Measurements from ENCODE around the gene SSBP4. TPM values are rescaled to one million over a fixed set of nuclear protein-coding genes. Genes with fewer than 3 reads are reported as not detected.

SSBP4 gene
- total and polyA plus RNA-seq, 12 donors: 17.6 to 51.6 (median 30.1) TPM

DNA sequence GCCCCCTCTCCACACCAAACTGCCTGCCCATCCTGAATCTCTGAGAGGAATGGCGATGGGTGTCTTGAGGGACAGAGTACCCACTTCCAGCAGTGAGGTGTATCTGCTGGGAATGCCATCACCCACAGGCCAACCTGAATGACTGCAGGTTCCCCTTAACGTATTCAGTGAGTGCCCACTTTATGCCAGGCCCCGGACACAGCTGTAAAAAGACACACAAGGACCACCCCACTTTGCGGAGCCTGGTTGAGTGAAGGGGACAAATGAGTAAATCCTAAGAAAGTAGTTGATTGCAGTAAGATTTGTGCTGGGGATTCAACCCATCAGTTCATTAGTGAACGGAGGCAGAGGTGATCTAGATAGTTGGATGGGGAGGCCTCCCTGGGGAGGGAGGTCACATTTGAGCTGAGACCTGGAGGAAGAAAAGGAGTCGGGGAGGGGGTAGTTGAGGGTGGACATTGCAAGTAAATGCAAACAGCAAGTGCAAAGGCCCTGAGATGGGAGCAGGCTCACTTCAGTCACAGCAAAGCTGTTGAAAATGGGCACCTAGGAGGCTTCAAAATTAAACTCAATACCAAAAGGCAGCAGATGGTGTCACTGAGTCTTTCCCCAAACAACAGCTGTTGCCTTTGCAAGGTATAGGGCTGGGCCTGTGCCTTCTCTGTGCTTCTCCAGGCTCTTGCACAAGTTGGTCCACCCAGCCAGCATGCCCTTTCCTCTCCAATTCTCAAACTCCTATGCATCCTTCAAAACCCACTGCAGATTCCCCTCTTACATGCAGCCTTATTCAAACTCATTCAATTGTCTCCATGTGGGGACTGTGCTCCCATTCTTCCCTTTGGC is 28.9 kb upstream of the SSBP4 start:
- peaks cover 0 to 49% (median 16%) of the 10 kb centered on the region in 9 donors for H3K4me1 ChIP-seq
- WGBS, 2 donors: 87 to 93% methylated on average over 6 of the region's 6 CpGs
- peaks cover 0 to 8% (median 0%) of the 10 kb centered on the region in 7 donors for H3K27me3 ChIP-seq
- H3K9me3 ChIP-seq: peaks cover 0 to 4% (median 0%) of the 10 kb centered on the region in 11 donors
- no peak for DNase-seq
- peaks cover 0 to 27% (median 0%) of the 10 kb centered on the region in 9 donors for H3K36me3 ChIP-seq
- H3K4me3 ChIP-seq: no peak overlapping the region
- ATAC-seq: no peak
- TF ChIP-seq, protein P1, sequence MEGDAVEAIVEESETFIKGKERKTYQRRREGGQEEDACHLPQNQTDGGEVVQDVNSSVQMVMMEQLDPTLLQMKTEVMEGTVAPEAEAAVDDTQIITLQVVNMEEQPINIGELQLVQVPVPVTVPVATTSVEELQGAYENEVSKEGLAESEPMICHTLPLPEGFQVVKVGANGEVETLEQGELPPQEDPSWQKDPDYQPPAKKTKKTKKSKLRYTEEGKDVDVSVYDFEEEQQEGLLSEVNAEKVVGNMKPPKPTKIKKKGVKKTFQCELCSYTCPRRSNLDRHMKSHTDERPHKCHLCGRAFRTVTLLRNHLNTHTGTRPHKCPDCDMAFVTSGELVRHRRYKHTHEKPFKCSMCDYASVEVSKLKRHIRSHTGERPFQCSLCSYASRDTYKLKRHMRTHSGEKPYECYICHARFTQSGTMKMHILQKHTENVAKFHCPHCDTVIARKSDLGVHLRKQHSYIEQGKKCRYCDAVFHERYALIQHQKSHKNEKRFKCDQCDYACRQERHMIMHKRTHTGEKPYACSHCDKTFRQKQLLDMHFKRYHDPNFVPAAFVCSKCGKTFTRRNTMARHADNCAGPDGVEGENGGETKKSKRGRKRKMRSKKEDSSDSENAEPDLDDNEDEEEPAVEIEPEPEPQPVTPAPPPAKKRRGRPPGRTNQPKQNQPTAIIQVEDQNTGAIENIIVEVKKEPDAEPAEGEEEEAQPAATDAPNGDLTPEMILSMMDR (IDR thresholded peaks at IDR 0.05): no peak
- no peak overlapping the region for H3K27ac ChIP-seq
- intact Hi-C loops (cut with DNase I): loop anchor here in 2 of 10 donors (10.0 kb wide), 2 partner anchors 125 to 185 kb away; partner anchors contain the start of gene RAB3A (in 1 of the 2)

DNA sequence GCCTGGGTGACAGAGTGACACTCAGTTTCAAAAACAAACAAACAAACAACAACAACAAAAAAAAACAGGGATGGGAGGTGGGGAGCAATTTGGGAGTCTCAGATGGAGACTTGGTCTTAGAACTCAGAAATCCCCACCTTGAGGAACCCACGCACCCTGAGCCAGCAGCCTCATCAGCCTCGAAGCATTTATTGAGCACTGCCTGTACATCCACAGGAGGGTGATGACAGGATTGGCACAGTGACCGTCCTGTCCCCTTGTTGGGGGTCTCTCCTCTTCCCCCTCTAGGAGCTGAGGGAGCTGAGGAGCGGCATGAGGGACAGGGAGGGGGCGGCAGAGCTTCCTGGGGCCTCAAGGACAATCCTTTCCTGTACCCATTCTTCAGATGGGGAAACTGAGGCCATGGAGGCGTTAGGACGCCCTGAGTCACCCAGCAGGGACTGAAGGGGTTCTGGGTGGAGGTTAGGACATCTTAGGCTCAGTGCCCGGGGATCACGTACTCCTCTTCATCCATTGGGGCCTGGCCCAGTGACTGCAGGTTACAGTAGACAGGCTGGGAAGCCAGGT is 27.6 kb upstream of the SSBP4 start:
- no peak for ATAC-seq
- H3K9me3 ChIP-seq: peaks cover 0 to 4% (median 0%) of the 10 kb centered on the region in 11 donors
- WGBS, 2 donors: 77 to 82% methylated on average over 9 of the region's 9 CpGs
- intact Hi-C loops (cut with DNase I): loop anchor here in 2 of 10 donors (10.0 kb wide), 2 partner anchors 127 to 187 kb away; partner anchors contain the start of gene RAB3A (in 1 of the 2)
- TF ChIP-seq, protein P1 (IDR thresholded peaks at IDR 0.05): no peak
- H3K27me3 ChIP-seq: peaks cover 0 to 7% (median 0%) of the 10 kb centered on the region in 7 donors
- peak overlapping the region in 1 of 10 donors; percentile 88 for H3K27ac ChIP-seq
- H3K4me3 ChIP-seq: no peak overlapping the region
- H3K36me3 ChIP-seq: peaks cover 0 to 36% (median 0%) of the 10 kb centered on the region in 9 donors
- H3K4me1 ChIP-seq: peaks cover 0 to 43% (median 16%) of the 10 kb centered on the region in 9 donors
- no peak for DNase-seq

DNA sequence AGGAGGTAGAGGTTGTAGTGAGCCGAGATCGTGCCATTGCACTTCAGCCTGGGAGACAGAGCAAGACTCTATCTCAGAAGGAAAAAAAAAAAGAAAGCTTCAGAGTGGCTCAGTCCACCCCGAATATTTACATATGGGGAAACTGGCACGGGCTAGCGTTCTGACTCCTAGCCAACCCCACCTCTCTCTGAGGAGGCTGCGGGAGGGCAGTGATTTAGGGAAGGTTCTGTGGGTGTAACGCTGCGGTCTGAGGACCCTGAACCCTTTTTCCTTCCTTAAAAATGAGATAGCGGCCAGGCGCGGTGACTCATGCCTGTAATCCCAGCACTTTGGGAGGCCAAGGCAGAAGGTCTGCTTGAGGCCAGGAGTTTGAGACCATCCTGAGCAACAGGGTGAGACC is 26.8 kb upstream of the SSBP4 start:
- H3K27me3 ChIP-seq: peaks cover 0 to 11% (median 7%) of the 10 kb centered on the region in 7 donors
- H3K27ac ChIP-seq: peak overlapping the region in 1 of 10 donors; percentile 88
- WGBS, 2 donors: 69 to 72% methylated on average over 11 of the region's 11 CpGs
- ATAC-seq (peak in 7 of 8 donors; percentile 16 to 45 (median 26)), DNase-seq (no peak)
- peaks cover 0 to 4% (median 0%) of the 10 kb centered on the region in 11 donors for H3K9me3 ChIP-seq
- peak overlapping the region in 1 of 10 donors; percentile 65 for H3K4me3 ChIP-seq
- TF ChIP-seq, protein P1 (IDR thresholded peaks at IDR 0.05): no peak
- H3K36me3 ChIP-seq: peaks cover 0 to 36% (median 0%) of the 10 kb centered on the region in 9 donors
- peaks cover 0 to 37% (median 14%) of the 10 kb centered on the region in 9 donors for H3K4me1 ChIP-seq
- intact Hi-C loops (cut with DNase I): loop anchor here in 2 of 10 donors (10.0 kb wide), 2 partner anchors 128 to 188 kb away; partner anchors contain the start of gene RAB3A (in 1 of the 2)

DNA sequence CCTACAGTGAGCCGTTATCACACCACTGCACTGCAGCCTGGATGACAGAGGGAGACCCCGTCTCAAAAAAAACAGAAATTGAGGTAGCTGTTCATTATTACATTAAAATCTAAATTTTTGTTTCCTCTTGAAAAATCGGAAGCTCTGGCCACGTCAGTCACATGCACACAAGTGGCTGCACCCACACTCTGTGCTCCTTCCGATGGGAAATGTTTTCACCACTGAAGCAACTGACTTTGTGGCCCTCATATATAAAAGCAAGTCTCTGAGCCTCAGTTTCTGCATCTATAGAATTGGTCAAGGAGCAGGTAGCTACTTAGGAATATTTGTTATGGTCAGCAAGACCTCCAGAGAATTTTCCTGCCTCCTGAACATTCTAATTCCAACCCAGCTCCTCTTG is 26.3 kb upstream of the SSBP4 start:
- H3K9me3 ChIP-seq: peaks cover 0 to 4% (median 0%) of the 10 kb centered on the region in 11 donors
- H3K4me3 ChIP-seq: peak overlapping the region in 2 of 10 donors; percentile 18 to 65
- DNase-seq (no peak), ATAC-seq (no peak)
- H3K27ac ChIP-seq: peak overlapping the region in 3 of 10 donors; percentile 16 to 88 (median 31)
- TF ChIP-seq, protein P1 (IDR thresholded peaks at IDR 0.05): no peak
- 78 to 85% methylated on average over 5 of the region's 5 CpGs for WGBS, 2 donors
- H3K36me3 ChIP-seq: peaks cover 0 to 36% (median 0%) of the 10 kb centered on the region in 9 donors
- H3K27me3 ChIP-seq: peaks cover 0 to 13% (median 10%) of the 10 kb centered on the region in 7 donors
- intact Hi-C loops (cut with DNase I): loop anchor here in 2 of 10 donors (10.0 kb wide), 2 partner anchors 128 to 188 kb away; partner anchors contain the start of gene RAB3A (in 1 of the 2)
- H3K4me1 ChIP-seq: peaks cover 0 to 37% (median 9%) of the 10 kb centered on the region in 9 donors

All from heart right ventricle (tissue), 16 donors.